B cell (primary cell): Measurements from ENCODE around the gene PGLYRP2.

Experiments used
- CTCF ChIP-seq: fragments of 200-600 bp; IDR thresholded peaks from one replicate; pipeline ENCODE4 v1.8.0; 2022; ENCODE audit warnings: antibody characterized with exemption, mild to moderate bottlenecking
- EZH2 ChIP-seq: IDR thresholded peaks from 2 replicates; pipeline ENCODE4 v1.6.1; 2012; ENCODE audit warnings: borderline replicate concordance, low read depth, mild to moderate bottlenecking, moderate library complexity, low read length; ENCODE audit not compliant: insufficient read depth, poor library complexity, severe bottlenecking

DNA sequence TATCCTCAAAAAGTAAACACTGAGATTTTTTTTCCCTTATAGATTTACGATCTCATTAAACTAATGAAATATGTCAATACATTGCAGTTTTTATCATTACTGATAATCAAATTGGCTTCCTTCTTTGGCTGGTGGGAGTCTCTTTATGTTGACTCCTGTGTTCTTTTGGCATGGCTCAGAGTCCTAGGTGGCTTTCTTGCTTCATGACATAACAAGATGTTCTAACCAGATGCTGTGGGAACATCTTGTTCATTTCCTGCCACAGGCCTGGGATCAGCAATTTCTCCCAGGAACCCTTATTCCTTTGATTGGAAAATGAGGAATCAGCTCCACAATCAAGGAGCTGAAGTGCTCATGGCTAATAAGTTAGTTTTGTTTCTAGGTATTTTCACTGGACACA is 15.8 kb upstream of the PGLYRP2 start:
- TF ChIP-seq CTCF (no peak), EZH2 (no peak)
